Activated naive CD4-positive, alpha-beta T cell treated with anti-CD3 and anti-CD28 coated beads, Interleukin-2, amount 50 U/mL, for 72 hours (primary cell): ENCODE measurements around the gene ASTN2. TPM values are rescaled to one million over a fixed set of nuclear protein-coding genes. Genes with fewer than 3 reads are reported as not detected.

Experiments
- ATAC-seq, 2 donors: fragments of 150-1000 bp; cut with Tn5 transposase; 2 replicates each; pipeline ENCODE4 v1.10.0; 2021; ENCODE audit warnings: mild to moderate bottlenecking in 2 of 2, moderate library complexity in 2 of 2
- DNase-seq, 2 donors: peaks; one replicate each; pipeline ENCODE4 v3.0.0; 2021 to 2022; ENCODE audit warnings: low spot score in 2 of 2
- H3K27ac Mint-ChIP-seq, 2 donors: one replicate each; pipeline ENCODE4 v1.8.0; 2022; ENCODE audit warnings: mild to moderate bottlenecking in 2 of 2, mixed read lengths in 2 of 2
- H3K36me3 Mint-ChIP-seq, 2 donors: one replicate each; pipeline ENCODE4 v1.8.0; 2022; ENCODE audit warnings: mixed read lengths in 2 of 2
- H3K9me3 Mint-ChIP-seq, 2 donors: one replicate each; pipeline ENCODE4 v1.8.0; 2022; ENCODE audit warnings: mixed read lengths in 2 of 2
- total RNA-seq, 2 donors: library from RNA; stranded (reverse); gene quantifications; one replicate each; pipeline ENCODE4 v1.2.3, GENCODE V29; 2022

The ASTN2 gene
- total RNA-seq, 2 donors from 2014 or later, result 4.5 to 5.4 TPM

GRCh38 chr9:117114768-117115167 is 300.1 kb downstream of the ASTN2 start:
- DNase-seq, result no peak
- H3K9me3 Mint-ChIP-seq, result peaks cover 21 to 23% of the 10 kb centered on the region in 2 donors
- no peaks in the 10 kb centered on the region for H3K36me3 Mint-ChIP-seq
- no peak for ATAC-seq
- no peak overlapping the region for H3K27ac Mint-ChIP-seq

GRCh38 chr9:117104716-117105495 is 310.0 kb downstream of the ASTN2 start:
- no peak for DNase-seq
- Mint-ChIP-seq H3K36me3 (peaks cover 0 to 4% of the 10 kb centered on the region in 2 donors), H3K27ac (no peak overlapping the region), H3K9me3 (peaks cover 6 to 12% of the 10 kb centered on the region in 2 donors)
- ATAC-seq, result no peak

GRCh38 chr9:117104206-117104605 is 310.7 kb downstream of the ASTN2 start:
- Mint-ChIP-seq H3K9me3 (peaks cover 8 to 12% of the 10 kb centered on the region in 2 donors), H3K36me3 (peaks cover 0 to 4% of the 10 kb centered on the region in 2 donors), H3K27ac (no peak overlapping the region)
- ATAC-seq, result no peak
- DNase-seq, result no peak

GRCh38 chr9:117103438-117104110 is 311.3 kb downstream of the ASTN2 start:
- H3K36me3 Mint-ChIP-seq, result peaks cover 0 to 4% of the 10 kb centered on the region in 2 donors

GRCh38 chr9:117101008-117101407 is 313.8 kb downstream of the ASTN2 start:
- Mint-ChIP-seq H3K27ac (no peak overlapping the region), H3K36me3 (peaks cover 0 to 4% of the 10 kb centered on the region in 2 donors), H3K9me3 (peaks cover 14 to 20% of the 10 kb centered on the region in 2 donors)
- no peak for DNase-seq
- no peak for ATAC-seq

More at GRCh38 chr9:117103438-117104110, 311.3 kb downstream of the ASTN2 start:
- peak overlapping the region in 1 of 2 donors; percentile 29 for H3K27ac Mint-ChIP-seq
- peaks cover 9 to 12% of the 10 kb centered on the region in 2 donors for H3K9me3 Mint-ChIP-seq
- no peak for DNase-seq
- ATAC-seq, result no peak

- ATAC-seq (no peak), DNase-seq (no peak)
- Mint-ChIP-seq H3K27ac (no peak overlapping the region), H3K36me3 (peaks cover 0 to 4% of the 10 kb centered on the region in 2 donors), H3K9me3 (peaks cover 11 to 20% of the 10 kb centered on the region in 2 donors)
These were observed 316.5 kb downstream of the ASTN2 start for GRCh38 chr9:117098331-117098730.

- Mint-ChIP-seq H3K27ac (no peak overlapping the region), H3K36me3 (peaks cover 0 to 4% of the 10 kb centered on the region in 2 donors), H3K9me3 (peaks cover 11 to 20% of the 10 kb centered on the region in 2 donors)
- DNase-seq (no peak), ATAC-seq (no peak)
These were observed 317.1 kb downstream of the ASTN2 start for GRCh38 chr9:117097761-117098160.

- H3K9me3 Mint-ChIP-seq, result peaks cover 18 to 20% of the 10 kb centered on the region in 2 donors
- ATAC-seq (no peak), DNase-seq (no peak)
- H3K36me3 Mint-ChIP-seq, result peaks cover 0 to 4% of the 10 kb centered on the region in 2 donors
- no peak overlapping the region for H3K27ac Mint-ChIP-seq
These were observed 318.7 kb downstream of the ASTN2 start for GRCh38 chr9:117096138-117096537.

- Mint-ChIP-seq H3K36me3 (no peaks in the 10 kb centered on the region), H3K27ac (no peak overlapping the region), H3K9me3 (peaks cover 14% of the 10 kb centered on the region in 2 donors)
- ATAC-seq (no peak), DNase-seq (no peak)
These were observed 319.8 kb downstream of the ASTN2 start for GRCh38 chr9:117095081-117095480.

- H3K9me3 Mint-ChIP-seq, result peaks cover 14 to 15% of the 10 kb centered on the region in 2 donors
- ATAC-seq (no peak), DNase-seq (no peak)
- no peak overlapping the region for H3K27ac Mint-ChIP-seq
- H3K36me3 Mint-ChIP-seq, result no peaks in the 10 kb centered on the region
These were observed 320.7 kb downstream of the ASTN2 start for GRCh38 chr9:117093891-117094844.

GRCh38 chr9:117092582-117092981 is 322.3 kb downstream of the ASTN2 start:
- no peak overlapping the region for H3K27ac Mint-ChIP-seq
- H3K36me3 Mint-ChIP-seq, result no peaks in the 10 kb centered on the region
- ATAC-seq, result no peak
- no peak for DNase-seq
- H3K9me3 Mint-ChIP-seq, result peaks cover 14 to 15% of the 10 kb centered on the region in 2 donors

- Mint-ChIP-seq H3K9me3 (peaks cover 13% of the 10 kb centered on the region in 2 donors), H3K36me3 (no peaks in the 10 kb centered on the region), H3K27ac (no peak overlapping the region)
- DNase-seq, result no peak
- ATAC-seq, result no peak
These were observed 323.3 kb downstream of the ASTN2 start for GRCh38 chr9:117091529-117091928.

GRCh38 chr9:117088786-117089185 is 326.1 kb downstream of the ASTN2 start:
- Mint-ChIP-seq H3K27ac (no peak overlapping the region), H3K36me3 (no peaks in the 10 kb centered on the region), H3K9me3 (peaks cover 14% of the 10 kb centered on the region in 2 donors)
- DNase-seq, result no peak
- no peak for ATAC-seq

- no peak for DNase-seq
- Mint-ChIP-seq H3K36me3 (no peaks in the 10 kb centered on the region), H3K9me3 (peaks cover 14% of the 10 kb centered on the region in 2 donors), H3K27ac (no peak overlapping the region)
- ATAC-seq, result no peak
These were observed 326.7 kb downstream of the ASTN2 start for GRCh38 chr9:117088140-117088539.

- peaks cover 7 to 21% of the 10 kb centered on the region in 2 donors for H3K9me3 Mint-ChIP-seq
- ATAC-seq (no peak), DNase-seq (no peak)
- H3K27ac Mint-ChIP-seq, result no peak overlapping the region
- H3K36me3 Mint-ChIP-seq, result no peaks in the 10 kb centered on the region
These were observed 330.6 kb downstream of the ASTN2 start for GRCh38 chr9:117084221-117084620.

- Mint-ChIP-seq H3K9me3 (peaks cover 7 to 21% of the 10 kb centered on the region in 2 donors), H3K27ac (no peak overlapping the region), H3K36me3 (no peaks in the 10 kb centered on the region)
- no peak for DNase-seq
- ATAC-seq, result no peak
These were observed 331.3 kb downstream of the ASTN2 start for GRCh38 chr9:117083559-117083958.
